GM10248 (cell line): ENCODE data around the gene EGFR.

ENCODE experiments used
- CTCF ChIA-PET: fragments of 300-600 bp; sonication (Branson Sonifier 250); formaldehyde crosslinking; extraction: SDS; loops from one replicate; lab custom pipeline; 2021; ENCODE audit warnings: antibody characterized with exemption; lab: Yijun Ruan, JAX
- POLR2A ChIA-PET: fragments of 350-650 bp; sonication (Branson Sonifier 250); formaldehyde crosslinking; extraction: SDS; loops from one replicate; lab custom pipeline; 2020; ENCODE audit warnings: antibody characterized with exemption; lab: Yijun Ruan, JAX
- DNase-seq: peaks from one replicate; pipeline ENCODE4 v3.0.0; 2012; ENCODE audit errors: extremely low spot score
- CTCF ChIP-seq: IDR thresholded peaks from 2 replicates; pipeline ENCODE4 v1.5.1; 2012; ENCODE audit warnings: mild to moderate bottlenecking, low read depth; ENCODE audit errors: extremely low read depth, missing control alignments, control extremely low read depth

Gene EGFR

GRCh38 chr7:55023841-55024505 lies 5.2 kb downstream of the EGFR start:
- CTCF ChIA-PET = interaction anchor here (1.0 to 1.6 kb wide), 3 partner anchors 8 to 31 kb away, joined by 3 read pairs; no protein-coding TSS in a partner anchor
- TF ChIP-seq CTCF = no peak
- POLR2A ChIA-PET = no interaction called here
- no peak for DNase-seq

- ChIA-PET CTCF (interaction anchor here (1.1 to 1.3 kb wide), 2 partner anchors 9 to 24 kb away, joined by 3 read pairs; no protein-coding TSS in a partner anchor), POLR2A (no interaction called here)
- no peak for DNase-seq
- no peak for TF ChIP-seq CTCF
Observed at GRCh38 chr7:55024776-55025175, 6.0 kb downstream of the EGFR start.

DNA sequence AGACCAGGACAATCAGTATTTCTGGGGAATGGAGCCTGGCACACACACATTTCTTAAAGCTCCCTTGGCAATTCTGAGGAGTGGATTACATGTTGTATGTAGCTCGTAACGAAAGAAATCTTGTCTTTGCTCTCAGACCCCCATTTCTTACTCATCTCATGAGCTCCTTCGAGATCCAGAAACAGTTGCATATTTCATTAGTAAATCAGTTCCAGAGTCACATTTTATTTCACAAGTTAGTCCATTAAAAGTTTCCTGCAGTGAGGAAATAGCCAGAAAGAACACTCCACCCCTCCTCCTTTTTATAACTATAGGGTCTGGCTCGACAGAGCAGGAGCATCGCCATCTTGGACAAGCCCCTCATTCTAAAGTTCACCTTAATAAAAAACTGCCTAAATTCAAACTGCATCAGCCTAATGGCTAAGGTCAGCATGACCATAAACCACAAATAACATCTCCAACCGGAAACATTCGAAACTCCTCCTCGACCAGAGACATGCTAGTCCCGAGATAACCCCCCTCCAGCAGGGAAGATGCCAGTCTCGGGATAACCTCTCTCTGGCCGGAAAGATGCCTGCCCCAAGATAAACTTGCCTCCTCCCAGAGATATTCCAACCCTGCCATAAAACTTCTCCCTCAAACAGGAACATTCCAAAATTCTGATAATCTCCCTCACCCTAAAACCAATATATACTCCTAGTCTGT lies 7.4 kb downstream of the EGFR start:
- ChIA-PET CTCF (no interaction called here), POLR2A (no interaction called here)
- no peak for DNase-seq
- TF ChIP-seq CTCF = no peak

DNA sequence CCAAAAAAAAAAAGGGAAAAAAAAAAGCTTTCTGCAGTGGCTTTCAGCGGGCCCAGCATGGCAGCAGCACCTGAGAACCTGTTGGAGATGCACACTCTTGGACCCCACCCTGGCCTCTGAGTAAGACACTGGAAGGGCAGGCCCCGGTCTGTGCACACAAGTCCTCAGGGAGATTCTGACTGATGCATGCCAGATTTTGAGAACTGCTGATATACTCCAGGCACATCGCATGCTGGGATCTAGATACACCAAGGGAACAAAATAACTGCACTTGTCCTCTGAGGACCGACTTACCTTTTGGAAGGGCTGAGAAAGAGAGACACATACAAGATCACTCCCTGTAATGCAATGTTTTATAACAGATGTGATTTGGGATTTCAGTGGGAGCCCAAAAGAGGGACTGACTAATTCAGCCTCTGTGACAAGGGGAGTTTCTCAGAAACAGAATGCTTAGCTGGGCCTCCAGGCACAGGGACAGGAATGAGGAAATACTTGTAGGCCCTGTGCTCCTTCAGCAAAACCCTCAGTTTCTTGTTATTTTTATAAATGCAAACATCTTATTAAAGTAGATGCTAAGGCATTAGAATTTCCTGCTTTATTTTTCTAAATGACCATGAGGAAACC lies 8.2 kb downstream of the EGFR start:
- ChIA-PET CTCF (interaction anchor here (1.4 kb wide), 1 partner anchor 10 kb away, joined by 3 read pairs; no protein-coding TSS in a partner anchor), POLR2A (no interaction called here)
- DNase-seq = no peak

GRCh38 chr7:55028011-55028410 lies 9.2 kb downstream of the EGFR start:
- TF ChIP-seq CTCF = no peak
- ChIA-PET POLR2A (no interaction called here), CTCF (interaction anchor here (1.4 kb wide), 1 partner anchor 9 kb away, joined by 3 read pairs; no protein-coding TSS in a partner anchor)
- DNase-seq = no peak

More for the DNA sequence above, 8.2 kb downstream of the EGFR start:
- TF ChIP-seq CTCF = no peak

DNA sequence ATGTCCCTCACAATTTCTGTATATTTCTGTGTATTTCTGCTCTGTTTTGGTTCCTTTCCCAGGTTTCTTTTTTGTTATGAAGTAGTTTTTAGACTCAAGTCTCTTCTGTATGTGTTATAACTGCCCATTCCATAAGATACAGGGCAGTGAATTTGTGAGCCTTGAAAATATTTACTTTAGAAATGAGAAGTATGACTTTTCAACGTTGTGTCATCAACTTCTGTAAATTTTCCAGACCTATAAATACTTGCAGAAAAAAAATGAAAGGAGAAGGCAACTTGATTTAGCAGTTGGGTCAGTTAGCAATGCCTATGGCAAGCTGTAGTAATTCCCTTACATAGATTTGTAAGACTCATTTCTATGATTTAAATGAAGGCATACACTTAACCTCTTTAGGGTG lies 11.5 kb downstream of the EGFR start:
- TF ChIP-seq CTCF = no peak
- CTCF ChIA-PET = interaction anchor here (1.3 kb wide), 1 partner anchor 8 kb away, joined by 3 read pairs; no protein-coding TSS in a partner anchor
- no peak for DNase-seq
- POLR2A ChIA-PET = no interaction called here
